Measurements from ENCODE around the gene STK4.

DNA sequence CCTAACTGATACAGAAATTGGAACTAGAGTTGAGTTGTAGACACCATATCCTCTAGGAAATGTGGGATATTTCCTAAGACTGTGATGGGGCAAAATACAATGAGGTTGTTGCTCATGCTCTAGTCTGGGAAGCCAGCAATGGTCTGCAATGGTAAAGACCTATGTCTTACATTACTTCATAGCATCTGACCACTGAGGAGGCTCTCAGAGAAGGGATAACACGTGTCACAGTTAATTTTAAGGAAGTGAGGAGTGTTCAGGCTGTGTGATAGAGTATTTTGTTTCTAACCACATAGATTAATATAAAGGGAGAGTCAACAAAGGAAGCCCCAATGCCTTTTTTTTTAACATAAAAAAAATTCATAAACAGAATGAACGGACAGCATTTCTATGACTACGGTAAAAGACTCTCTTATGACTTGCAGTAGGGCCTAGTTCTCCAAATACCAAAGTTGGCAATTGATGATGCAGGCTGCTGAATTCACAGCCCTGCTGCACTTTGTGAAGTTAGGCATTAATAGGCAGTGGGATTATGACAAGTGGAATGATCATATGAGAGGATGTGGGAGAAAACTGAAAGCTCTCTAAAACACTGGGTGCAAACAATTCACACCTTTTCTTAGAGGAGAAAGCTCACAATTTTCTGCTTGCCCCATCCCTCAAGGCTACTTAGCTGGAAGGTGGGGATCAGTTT lies 120.9 kb downstream of the STK4 start:
- TF ChIP-seq POLR2AphosphoS5 (IDR thresholded peaks at IDR 0.05; ENCODE audit: low read depth, low read length) (no peak), TAF1 (IDR thresholded peaks at IDR 0.05; ENCODE audit: borderline replicate concordance, insufficient read depth, low read length) (no peak)
